ENCODE measurements around the gene CACNA2D3.

GRCh38 chr3:54649551-54649950, 527.2 kb downstream of the CACNA2D3 start:
- TF ChIP-seq EZH2 (IDR thresholded peaks at IDR 0.05) (no peak), CTCF (IDR thresholded peaks at IDR 0.05) (no peak)
